GM23338 (cell line): ENCODE data around the gene ELAVL4. TPM values are rescaled to one million over a fixed set of nuclear protein-coding genes. Genes with fewer than 3 reads are reported as not detected.

Experiments used
- ATAC-seq: fragments of 200-7000 bp; cut with Tn5 transposase; 3 replicates; pipeline ENCODE4 v1.9.1; 2020
- DNase-seq: peaks from one replicate; pipeline ENCODE4 v3.0.0-alpha.2; 2015; ENCODE audit warnings: low spot score
- H2AFZ ChIP-seq: fragments of 200-600 bp; sonication (generic); 2 replicates; pipeline ENCODE4 v1.8.0; 2016; ENCODE audit warnings: antibody characterized with exemption, mild to moderate bottlenecking, moderate library complexity
- H3F3A ChIP-seq: fragments of 200-600 bp; sonication (generic); replicated peaks from 2 replicates; pipeline ENCODE4 v1.8.0; 2017; ENCODE audit warnings: antibody characterized with exemption, mixed run types, low read depth
- H3K27ac ChIP-seq: fragments of 200-600 bp; sonication (generic); 2 replicates; pipeline ENCODE4 v1.6.1; 2016; ENCODE audit warnings: low read depth
- H3K27me3 ChIP-seq: fragments of 200-600 bp; sonication (generic); 2 replicates; pipeline ENCODE4 v1.8.0; 2016; ENCODE audit warnings: mild to moderate bottlenecking, mixed run types, moderate library complexity; ENCODE audit not compliant: insufficient read depth
- H3K36me3 ChIP-seq: fragments of 200-600 bp; sonication (generic); 2 replicates; pipeline ENCODE4 v1.8.0; 2016; ENCODE audit warnings: mild to moderate bottlenecking; ENCODE audit not compliant: insufficient read depth
- H3K4me1 ChIP-seq: fragments of 200-600 bp; sonication (generic); 2 replicates; pipeline ENCODE4 v1.8.0; 2016; ENCODE audit warnings: mild to moderate bottlenecking, moderate library complexity; ENCODE audit not compliant: insufficient read depth
- H3K4me2 ChIP-seq: fragments of 200-600 bp; sonication (generic); 2 replicates; pipeline ENCODE4 v1.7.1; 2017; ENCODE audit warnings: mixed run types
- H3K4me3 ChIP-seq: fragments of 200-600 bp; sonication (generic); 2 replicates; pipeline ENCODE4 v1.6.1; 2016; ENCODE audit warnings: mixed run types
- H3K79me2 ChIP-seq: fragments of 200-600 bp; sonication (generic); replicated peaks from 2 replicates; pipeline ENCODE4 v1.8.0; 2017; ENCODE audit warnings: mild to moderate bottlenecking; ENCODE audit not compliant: insufficient read depth
- H3K9me2 ChIP-seq: fragments of 200-600 bp; sonication (generic); 2 replicates; pipeline ENCODE4 v1.8.0; 2017; ENCODE audit not compliant: insufficient read depth
- H4K20me1 ChIP-seq: fragments of 200-600 bp; sonication (generic); replicated peaks from 2 replicates; pipeline ENCODE4 v1.8.0; 2017; ENCODE audit warnings: mild to moderate bottlenecking; ENCODE audit not compliant: insufficient read depth
- H3K27ac Mint-ChIP-seq: 2 replicates; pipeline ENCODE4 v1.8.0; 2020; ENCODE audit warnings: inconsistent platforms, mild to moderate bottlenecking, moderate library complexity, mixed read lengths
- H3K27me3 Mint-ChIP-seq: 3 replicates; pipeline ENCODE4 v1.8.0; 2022; ENCODE audit warnings: low read depth, mild to moderate bottlenecking, moderate library complexity, mixed read lengths, inconsistent platforms; ENCODE audit not compliant: insufficient read depth, poor library complexity
- H3K36me3 Mint-ChIP-seq: 3 replicates; pipeline ENCODE4 v1.8.0; 2021; ENCODE audit warnings: low read depth, mild to moderate bottlenecking, inconsistent platforms, moderate library complexity, mixed read lengths
- H3K4me1 Mint-ChIP-seq: 3 replicates; pipeline ENCODE4 v1.8.0; 2020; ENCODE audit warnings: mild to moderate bottlenecking, inconsistent platforms, mixed read lengths
- H3K4me3 Mint-ChIP-seq: 3 replicates; pipeline ENCODE4 v1.8.0; 2021; ENCODE audit warnings: moderate library complexity, mild to moderate bottlenecking, inconsistent platforms, mixed read lengths
- H3K9me3 Mint-ChIP-seq: 3 replicates; pipeline ENCODE4 v1.8.0; 2020; ENCODE audit warnings: moderate library complexity, mild to moderate bottlenecking, inconsistent platforms, mixed read lengths
- CREB1 ChIP-seq: fragments of 250-450 bp; sonication (Bioruptor Pico); IDR thresholded peaks from 2 replicates; pipeline ENCODE4 v1.5.0; 2020; ENCODE audit warnings: low read depth, mild to moderate bottlenecking, moderate library complexity
- EZH2 ChIP-seq: fragments of 200-600 bp; sonication (generic); IDR thresholded peaks from one replicate; pipeline ENCODE4 v1.8.0; 2017; ENCODE audit warnings: antibody characterized with exemption, mild to moderate bottlenecking, low read depth; ENCODE audit not compliant: unreplicated experiment
- EZH2phosphoT487 ChIP-seq: fragments of 200-600 bp; sonication (generic); IDR thresholded peaks from one replicate; pipeline ENCODE4 v1.8.1; 2018; ENCODE audit warnings: antibody characterized with exemption; ENCODE audit not compliant: unreplicated experiment
- JUNB ChIP-seq: IDR thresholded peaks from one replicate; pipeline ENCODE4 v1.6.1; 2016; ENCODE audit warnings: antibody characterized with exemption; ENCODE audit not compliant: unreplicated experiment
- NANOG ChIP-seq: IDR thresholded peaks from 2 replicates; pipeline ENCODE4 v1.6.1; 2016; ENCODE audit warnings: antibody characterized with exemption, borderline replicate concordance
- POLR2AphosphoS5 ChIP-seq: IDR thresholded peaks from 2 replicates; pipeline ENCODE4 v1.6.1; 2016; ENCODE audit warnings: antibody characterized with exemption, low read depth
- STAT1 ChIP-seq: IDR thresholded peaks from one replicate; pipeline ENCODE4 v1.6.1; 2016; ENCODE audit warnings: antibody characterized with exemption; ENCODE audit not compliant: unreplicated experiment
- ZNF114 ChIP-seq: fragments of 250-450 bp; sonication (Bioruptor Pico); IDR thresholded peaks from 2 replicates; pipeline ENCODE4 v1.5.0; 2020; ENCODE audit warnings: mild to moderate bottlenecking, moderate library complexity
- ZNF331 ChIP-seq: fragments of 250-450 bp; sonication (Bioruptor Pico); IDR thresholded peaks from 2 replicates; pipeline ENCODE4 v1.5.0; 2020; ENCODE audit warnings: low read depth, mild to moderate bottlenecking, moderate library complexity
- polyA plus RNA-seq: library from polyadenylated mRNA; unstranded; fragments of >200 nt; fragmentation: Nextera tagmentation; extraction: Ambion mirVana; gene quantifications from 2 replicates; pipeline ENCODE4 v1.2.1, GENCODE V29; 2016
- total RNA-seq: library from RNA; depleted of rRNA; stranded (reverse); fragments of >200 nt; shearing (Covaris generic); gene quantifications from 2 replicates; pipeline ENCODE4 v1.2.3, GENCODE V29; 2014
- TF ChIP-seq, protein P1 (sequence below): fragments of 250-450 bp; sonication (Bioruptor Pico); IDR thresholded peaks from 2 replicates; pipeline ENCODE4 v1.5.0; 2020; ENCODE audit warnings: mild to moderate bottlenecking, moderate library complexity
- TF ChIP-seq, protein P2 (sequence below): IDR thresholded peaks from one replicate; pipeline ENCODE4 v1.6.1; 2018; ENCODE audit warnings: antibody characterized with exemption; ENCODE audit not compliant: unreplicated experiment
- TF ChIP-seq, protein P3 (sequence below), 2 experiments: fragments of 200-600 bp in 1 of 2; sonication (generic) in 1 of 2; conservative IDR thresholded peaks; 2 replicates each; pipeline versions ENCODE4 v1.5.1 to v1.6.1; 2016 to 2017; ENCODE audit warnings: antibody characterized with exemption in 2 of 2, low read depth in 2 of 2, mild to moderate bottlenecking in 2 of 2, moderate library complexity in 1 of 2
- TF ChIP-seq, protein P4 (sequence below): IDR thresholded peaks from 2 replicates; pipeline ENCODE4 v1.6.1; 2016; ENCODE audit warnings: antibody characterized with exemption

Gene ELAVL4
- total and polyA plus RNA-seq, 2 experiments from 2014 or later = 1.4 to 1.9 TPM

DNA sequence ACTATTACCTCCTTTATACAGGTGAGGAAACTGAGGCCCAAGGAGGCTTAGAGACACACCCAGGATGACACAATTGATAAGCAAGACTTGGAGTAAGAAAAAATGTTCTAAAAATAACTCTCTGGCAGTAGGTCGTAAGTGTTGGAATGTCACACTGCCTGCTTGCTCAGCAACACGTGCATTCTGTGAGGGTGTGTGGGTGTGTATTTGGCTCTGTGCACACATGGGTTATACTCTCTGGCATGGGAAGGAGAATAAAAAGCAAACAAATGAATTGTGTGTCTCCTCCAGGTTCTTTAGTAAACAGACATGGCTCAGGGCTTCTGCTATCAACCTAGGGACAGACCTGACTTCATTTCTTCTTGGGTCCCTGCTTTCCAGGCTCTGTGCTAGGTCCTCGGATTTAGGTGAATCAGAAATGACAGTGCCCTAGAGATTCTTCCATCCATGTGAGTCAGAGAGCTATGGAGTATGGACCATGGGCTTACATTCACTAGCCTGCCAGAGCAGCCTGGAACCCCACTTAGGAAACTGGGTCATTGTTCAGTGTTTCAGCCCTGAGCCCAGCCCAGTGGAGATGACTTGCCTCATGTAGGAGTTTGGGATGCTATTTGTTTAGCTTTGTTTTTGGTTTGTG lies 72.4 kb downstream of the ELAVL4 start:
- H3K4me2 ChIP-seq = no peak overlapping the region
- H3K27me3 ChIP-seq = no peaks in the 10 kb centered on the region
- ATAC-seq (no peak), DNase-seq (no peak)
- no peaks in the 10 kb centered on the region; the same call in 1 of the 2 replicates for H4K20me1 ChIP-seq
- Mint-ChIP-seq H3K27ac (no peak overlapping the region), H3K36me3 (no peaks in the 10 kb centered on the region), H3K4me3 (no peak overlapping the region), H3K4me1 (peaks cover 16% of the 10 kb centered on the region), H3K27me3 (peaks cover 2% of the 10 kb centered on the region), H3K9me3 (no peaks in the 10 kb centered on the region)
- no peaks in the 10 kb centered on the region for H3K9me2 ChIP-seq
- no peak overlapping the region for H3K27ac ChIP-seq
- TF ChIP-seq POLR2AphosphoS5 (no peak), ZNF114 (no peak), NANOG (no peak), CREB1 (CRISPR knock-in tag) (no peak), ZNF331 (no peak), EZH2phosphoT487 (no peak), JUNB (no peak), STAT1 (no peak), EZH2 (no peak)
- TF ChIP-seq, protein P1, sequence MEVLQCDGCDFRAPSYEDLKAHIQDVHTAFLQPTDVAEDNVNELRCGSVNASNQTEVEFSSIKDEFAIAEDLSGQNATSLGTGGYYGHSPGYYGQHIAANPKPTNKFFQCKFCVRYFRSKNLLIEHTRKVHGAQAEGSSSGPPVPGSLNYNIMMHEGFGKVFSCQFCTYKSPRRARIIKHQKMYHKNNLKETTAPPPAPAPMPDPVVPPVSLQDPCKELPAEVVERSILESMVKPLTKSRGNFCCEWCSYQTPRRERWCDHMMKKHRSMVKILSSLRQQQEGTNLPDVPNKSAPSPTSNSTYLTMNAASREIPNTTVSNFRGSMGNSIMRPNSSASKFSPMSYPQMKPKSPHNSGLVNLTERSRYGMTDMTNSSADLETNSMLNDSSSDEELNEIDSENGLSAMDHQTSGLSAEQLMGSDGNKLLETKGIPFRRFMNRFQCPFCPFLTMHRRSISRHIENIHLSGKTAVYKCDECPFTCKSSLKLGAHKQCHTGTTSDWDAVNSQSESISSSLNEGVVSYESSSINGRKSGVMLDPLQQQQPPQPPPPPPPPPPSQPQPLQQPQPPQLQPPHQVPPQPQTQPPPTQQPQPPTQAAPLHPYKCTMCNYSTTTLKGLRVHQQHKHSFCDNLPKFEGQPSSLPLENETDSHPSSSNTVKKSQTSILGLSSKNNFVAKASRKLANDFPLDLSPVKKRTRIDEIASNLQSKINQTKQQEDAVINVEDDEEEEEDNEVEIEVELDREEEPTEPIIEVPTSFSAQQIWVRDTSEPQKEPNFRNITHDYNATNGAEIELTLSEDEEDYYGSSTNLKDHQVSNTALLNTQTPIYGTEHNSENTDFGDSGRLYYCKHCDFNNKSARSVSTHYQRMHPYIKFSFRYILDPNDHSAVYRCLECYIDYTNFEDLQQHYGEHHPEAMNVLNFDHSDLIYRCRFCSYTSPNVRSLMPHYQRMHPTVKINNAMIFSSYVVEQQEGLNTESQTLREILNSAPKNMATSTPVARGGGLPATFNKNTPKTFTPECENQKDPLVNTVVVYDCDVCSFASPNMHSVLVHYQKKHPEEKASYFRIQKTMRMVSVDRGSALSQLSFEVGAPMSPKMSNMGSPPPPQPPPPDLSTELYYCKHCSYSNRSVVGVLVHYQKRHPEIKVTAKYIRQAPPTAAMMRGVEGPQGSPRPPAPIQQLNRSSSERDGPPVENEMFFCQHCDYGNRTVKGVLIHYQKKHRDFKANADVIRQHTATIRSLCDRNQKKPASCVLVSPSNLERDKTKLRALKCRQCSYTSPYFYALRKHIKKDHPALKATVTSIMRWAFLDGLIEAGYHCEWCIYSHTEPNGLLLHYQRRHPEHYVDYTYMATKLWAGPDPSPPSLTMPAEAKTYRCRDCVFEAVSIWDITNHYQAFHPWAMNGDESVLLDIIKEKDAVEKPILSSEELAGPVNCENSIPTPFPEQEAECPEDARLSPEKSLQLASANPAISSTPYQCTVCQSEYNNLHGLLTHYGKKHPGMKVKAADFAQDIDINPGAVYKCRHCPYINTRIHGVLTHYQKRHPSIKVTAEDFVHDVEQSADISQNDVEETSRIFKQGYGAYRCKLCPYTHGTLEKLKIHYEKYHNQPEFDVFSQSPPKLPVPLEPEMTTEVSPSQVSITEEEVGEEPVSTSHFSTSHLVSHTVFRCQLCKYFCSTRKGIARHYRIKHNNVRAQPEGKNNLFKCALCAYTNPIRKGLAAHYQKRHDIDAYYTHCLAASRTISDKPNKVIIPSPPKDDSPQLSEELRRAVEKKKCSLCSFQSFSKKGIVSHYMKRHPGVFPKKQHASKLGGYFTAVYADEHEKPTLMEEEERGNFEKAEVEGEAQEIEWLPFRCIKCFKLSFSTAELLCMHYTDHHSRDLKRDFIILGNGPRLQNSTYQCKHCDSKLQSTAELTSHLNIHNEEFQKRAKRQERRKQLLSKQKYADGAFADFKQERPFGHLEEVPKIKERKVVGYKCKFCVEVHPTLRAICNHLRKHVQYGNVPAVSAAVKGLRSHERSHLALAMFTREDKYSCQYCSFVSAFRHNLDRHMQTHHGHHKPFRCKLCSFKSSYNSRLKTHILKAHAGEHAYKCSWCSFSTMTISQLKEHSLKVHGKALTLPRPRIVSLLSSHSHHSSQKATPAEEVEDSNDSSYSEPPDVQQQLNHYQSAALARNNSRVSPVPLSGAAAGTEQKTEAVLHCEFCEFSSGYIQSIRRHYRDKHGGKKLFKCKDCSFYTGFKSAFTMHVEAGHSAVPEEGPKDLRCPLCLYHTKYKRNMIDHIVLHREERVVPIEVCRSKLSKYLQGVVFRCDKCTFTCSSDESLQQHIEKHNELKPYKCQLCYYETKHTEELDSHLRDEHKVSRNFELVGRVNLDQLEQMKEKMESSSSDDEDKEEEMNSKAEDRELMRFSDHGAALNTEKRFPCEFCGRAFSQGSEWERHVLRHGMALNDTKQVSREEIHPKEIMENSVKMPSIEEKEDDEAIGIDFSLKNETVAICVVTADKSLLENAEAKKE (CRISPR knock-in tag) = no peak
- TF ChIP-seq, protein P2, sequence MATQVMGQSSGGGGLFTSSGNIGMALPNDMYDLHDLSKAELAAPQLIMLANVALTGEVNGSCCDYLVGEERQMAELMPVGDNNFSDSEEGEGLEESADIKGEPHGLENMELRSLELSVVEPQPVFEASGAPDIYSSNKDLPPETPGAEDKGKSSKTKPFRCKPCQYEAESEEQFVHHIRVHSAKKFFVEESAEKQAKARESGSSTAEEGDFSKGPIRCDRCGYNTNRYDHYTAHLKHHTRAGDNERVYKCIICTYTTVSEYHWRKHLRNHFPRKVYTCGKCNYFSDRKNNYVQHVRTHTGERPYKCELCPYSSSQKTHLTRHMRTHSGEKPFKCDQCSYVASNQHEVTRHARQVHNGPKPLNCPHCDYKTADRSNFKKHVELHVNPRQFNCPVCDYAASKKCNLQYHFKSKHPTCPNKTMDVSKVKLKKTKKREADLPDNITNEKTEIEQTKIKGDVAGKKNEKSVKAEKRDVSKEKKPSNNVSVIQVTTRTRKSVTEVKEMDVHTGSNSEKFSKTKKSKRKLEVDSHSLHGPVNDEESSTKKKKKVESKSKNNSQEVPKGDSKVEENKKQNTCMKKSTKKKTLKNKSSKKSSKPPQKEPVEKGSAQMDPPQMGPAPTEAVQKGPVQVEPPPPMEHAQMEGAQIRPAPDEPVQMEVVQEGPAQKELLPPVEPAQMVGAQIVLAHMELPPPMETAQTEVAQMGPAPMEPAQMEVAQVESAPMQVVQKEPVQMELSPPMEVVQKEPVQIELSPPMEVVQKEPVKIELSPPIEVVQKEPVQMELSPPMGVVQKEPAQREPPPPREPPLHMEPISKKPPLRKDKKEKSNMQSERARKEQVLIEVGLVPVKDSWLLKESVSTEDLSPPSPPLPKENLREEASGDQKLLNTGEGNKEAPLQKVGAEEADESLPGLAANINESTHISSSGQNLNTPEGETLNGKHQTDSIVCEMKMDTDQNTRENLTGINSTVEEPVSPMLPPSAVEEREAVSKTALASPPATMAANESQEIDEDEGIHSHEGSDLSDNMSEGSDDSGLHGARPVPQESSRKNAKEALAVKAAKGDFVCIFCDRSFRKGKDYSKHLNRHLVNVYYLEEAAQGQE = no peak
- TF ChIP-seq, protein P3, sequence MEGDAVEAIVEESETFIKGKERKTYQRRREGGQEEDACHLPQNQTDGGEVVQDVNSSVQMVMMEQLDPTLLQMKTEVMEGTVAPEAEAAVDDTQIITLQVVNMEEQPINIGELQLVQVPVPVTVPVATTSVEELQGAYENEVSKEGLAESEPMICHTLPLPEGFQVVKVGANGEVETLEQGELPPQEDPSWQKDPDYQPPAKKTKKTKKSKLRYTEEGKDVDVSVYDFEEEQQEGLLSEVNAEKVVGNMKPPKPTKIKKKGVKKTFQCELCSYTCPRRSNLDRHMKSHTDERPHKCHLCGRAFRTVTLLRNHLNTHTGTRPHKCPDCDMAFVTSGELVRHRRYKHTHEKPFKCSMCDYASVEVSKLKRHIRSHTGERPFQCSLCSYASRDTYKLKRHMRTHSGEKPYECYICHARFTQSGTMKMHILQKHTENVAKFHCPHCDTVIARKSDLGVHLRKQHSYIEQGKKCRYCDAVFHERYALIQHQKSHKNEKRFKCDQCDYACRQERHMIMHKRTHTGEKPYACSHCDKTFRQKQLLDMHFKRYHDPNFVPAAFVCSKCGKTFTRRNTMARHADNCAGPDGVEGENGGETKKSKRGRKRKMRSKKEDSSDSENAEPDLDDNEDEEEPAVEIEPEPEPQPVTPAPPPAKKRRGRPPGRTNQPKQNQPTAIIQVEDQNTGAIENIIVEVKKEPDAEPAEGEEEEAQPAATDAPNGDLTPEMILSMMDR (conservative IDR thresholded peaks at IDR 0.05; ENCODE audit: low read depth in 2 of 2) = no peak
- TF ChIP-seq, protein P4, sequence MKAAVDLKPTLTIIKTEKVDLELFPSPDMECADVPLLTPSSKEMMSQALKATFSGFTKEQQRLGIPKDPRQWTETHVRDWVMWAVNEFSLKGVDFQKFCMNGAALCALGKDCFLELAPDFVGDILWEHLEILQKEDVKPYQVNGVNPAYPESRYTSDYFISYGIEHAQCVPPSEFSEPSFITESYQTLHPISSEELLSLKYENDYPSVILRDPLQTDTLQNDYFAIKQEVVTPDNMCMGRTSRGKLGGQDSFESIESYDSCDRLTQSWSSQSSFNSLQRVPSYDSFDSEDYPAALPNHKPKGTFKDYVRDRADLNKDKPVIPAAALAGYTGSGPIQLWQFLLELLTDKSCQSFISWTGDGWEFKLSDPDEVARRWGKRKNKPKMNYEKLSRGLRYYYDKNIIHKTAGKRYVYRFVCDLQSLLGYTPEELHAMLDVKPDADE = no peak
- H3F3A ChIP-seq = no peaks in the 10 kb centered on the region
- H3K4me1 ChIP-seq = peaks cover 5% of the 10 kb centered on the region
- H3K36me3 ChIP-seq = no peaks in the 10 kb centered on the region
- H3K4me3 ChIP-seq = no peak overlapping the region
- no peaks in the 10 kb centered on the region for H3K79me2 ChIP-seq
- 0 out of 2 replicates have a peak overlapping the region, but pooled peaks have one; percentile 28 for H2AFZ ChIP-seq
